ENCODE measurements around the gene TMEM178B.

DNA sequence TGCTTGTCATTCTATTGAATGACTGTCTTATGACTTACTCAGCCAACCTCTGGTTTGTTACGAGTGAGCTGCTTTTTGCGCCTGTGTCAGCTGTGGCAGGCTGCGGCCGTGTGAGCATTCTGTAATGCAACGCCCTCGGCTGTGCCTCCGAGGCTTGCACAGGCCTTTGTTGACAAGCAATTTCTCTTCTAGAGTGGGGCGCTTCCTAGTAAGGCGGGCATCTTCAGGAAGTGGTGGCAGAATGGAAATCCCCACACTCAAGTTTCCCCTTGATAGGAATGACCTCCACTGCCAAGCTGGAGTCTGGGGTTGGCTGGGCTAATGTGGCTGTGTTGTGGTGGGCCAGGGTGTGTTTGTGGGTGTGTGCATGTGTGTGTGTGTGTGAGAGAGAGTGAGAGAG, 20.2 kb upstream of the TMEM178B start:
- no peak for TF ChIP-seq SMARCE1 (IDR thresholded peaks at IDR 0.05)
- TF ChIP-seq SIN3A (IDR thresholded peaks at IDR 0.05; ENCODE audit: borderline replicate concordance in 2 of 2, control insufficient read depth in 1 of 2, low read depth in 2 of 2, low read length in 2 of 2), result no peak
- TF ChIP-seq KLF16 (IDR thresholded peaks at IDR 0.05), result no peak
- TF ChIP-seq SREBF2 (CRISPR knock-in tag; IDR thresholded peaks at IDR 0.05), result no peak
- TF ChIP-seq, protein P1, sequence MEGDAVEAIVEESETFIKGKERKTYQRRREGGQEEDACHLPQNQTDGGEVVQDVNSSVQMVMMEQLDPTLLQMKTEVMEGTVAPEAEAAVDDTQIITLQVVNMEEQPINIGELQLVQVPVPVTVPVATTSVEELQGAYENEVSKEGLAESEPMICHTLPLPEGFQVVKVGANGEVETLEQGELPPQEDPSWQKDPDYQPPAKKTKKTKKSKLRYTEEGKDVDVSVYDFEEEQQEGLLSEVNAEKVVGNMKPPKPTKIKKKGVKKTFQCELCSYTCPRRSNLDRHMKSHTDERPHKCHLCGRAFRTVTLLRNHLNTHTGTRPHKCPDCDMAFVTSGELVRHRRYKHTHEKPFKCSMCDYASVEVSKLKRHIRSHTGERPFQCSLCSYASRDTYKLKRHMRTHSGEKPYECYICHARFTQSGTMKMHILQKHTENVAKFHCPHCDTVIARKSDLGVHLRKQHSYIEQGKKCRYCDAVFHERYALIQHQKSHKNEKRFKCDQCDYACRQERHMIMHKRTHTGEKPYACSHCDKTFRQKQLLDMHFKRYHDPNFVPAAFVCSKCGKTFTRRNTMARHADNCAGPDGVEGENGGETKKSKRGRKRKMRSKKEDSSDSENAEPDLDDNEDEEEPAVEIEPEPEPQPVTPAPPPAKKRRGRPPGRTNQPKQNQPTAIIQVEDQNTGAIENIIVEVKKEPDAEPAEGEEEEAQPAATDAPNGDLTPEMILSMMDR (IDR thresholded peaks at IDR 0.05 in 2 of 3, conservative IDR thresholded peaks at IDR 0.05 in 1 of 3; ENCODE audit: insufficient read depth in 2 of 3, low read depth in 1 of 3, low read length in 3 of 3), result no peak
- TF ChIP-seq, protein P2, sequence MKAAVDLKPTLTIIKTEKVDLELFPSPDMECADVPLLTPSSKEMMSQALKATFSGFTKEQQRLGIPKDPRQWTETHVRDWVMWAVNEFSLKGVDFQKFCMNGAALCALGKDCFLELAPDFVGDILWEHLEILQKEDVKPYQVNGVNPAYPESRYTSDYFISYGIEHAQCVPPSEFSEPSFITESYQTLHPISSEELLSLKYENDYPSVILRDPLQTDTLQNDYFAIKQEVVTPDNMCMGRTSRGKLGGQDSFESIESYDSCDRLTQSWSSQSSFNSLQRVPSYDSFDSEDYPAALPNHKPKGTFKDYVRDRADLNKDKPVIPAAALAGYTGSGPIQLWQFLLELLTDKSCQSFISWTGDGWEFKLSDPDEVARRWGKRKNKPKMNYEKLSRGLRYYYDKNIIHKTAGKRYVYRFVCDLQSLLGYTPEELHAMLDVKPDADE (conservative IDR thresholded peaks at IDR 0.05; ENCODE audit: control insufficient read depth, low read depth, low read length), result no peak
- no peak for TF ChIP-seq ZNF146 (CRISPR knock-in tag; IDR thresholded peaks at IDR 0.05; ENCODE audit: unreplicated experiment)
- TF ChIP-seq, protein P3, sequence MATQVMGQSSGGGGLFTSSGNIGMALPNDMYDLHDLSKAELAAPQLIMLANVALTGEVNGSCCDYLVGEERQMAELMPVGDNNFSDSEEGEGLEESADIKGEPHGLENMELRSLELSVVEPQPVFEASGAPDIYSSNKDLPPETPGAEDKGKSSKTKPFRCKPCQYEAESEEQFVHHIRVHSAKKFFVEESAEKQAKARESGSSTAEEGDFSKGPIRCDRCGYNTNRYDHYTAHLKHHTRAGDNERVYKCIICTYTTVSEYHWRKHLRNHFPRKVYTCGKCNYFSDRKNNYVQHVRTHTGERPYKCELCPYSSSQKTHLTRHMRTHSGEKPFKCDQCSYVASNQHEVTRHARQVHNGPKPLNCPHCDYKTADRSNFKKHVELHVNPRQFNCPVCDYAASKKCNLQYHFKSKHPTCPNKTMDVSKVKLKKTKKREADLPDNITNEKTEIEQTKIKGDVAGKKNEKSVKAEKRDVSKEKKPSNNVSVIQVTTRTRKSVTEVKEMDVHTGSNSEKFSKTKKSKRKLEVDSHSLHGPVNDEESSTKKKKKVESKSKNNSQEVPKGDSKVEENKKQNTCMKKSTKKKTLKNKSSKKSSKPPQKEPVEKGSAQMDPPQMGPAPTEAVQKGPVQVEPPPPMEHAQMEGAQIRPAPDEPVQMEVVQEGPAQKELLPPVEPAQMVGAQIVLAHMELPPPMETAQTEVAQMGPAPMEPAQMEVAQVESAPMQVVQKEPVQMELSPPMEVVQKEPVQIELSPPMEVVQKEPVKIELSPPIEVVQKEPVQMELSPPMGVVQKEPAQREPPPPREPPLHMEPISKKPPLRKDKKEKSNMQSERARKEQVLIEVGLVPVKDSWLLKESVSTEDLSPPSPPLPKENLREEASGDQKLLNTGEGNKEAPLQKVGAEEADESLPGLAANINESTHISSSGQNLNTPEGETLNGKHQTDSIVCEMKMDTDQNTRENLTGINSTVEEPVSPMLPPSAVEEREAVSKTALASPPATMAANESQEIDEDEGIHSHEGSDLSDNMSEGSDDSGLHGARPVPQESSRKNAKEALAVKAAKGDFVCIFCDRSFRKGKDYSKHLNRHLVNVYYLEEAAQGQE (IDR thresholded peaks at IDR 0.05; ENCODE audit: borderline replicate concordance), result no peak
- TF ChIP-seq, protein P3 (CRISPR knock-in tag; IDR thresholded peaks at IDR 0.05; ENCODE audit: low read depth), result no peak
- no peak for TF ChIP-seq EP300 (IDR thresholded peaks at IDR 0.05; ENCODE audit: low read length)
